ENCODE data around the gene KCNN3. TPM values are rescaled to one million over a fixed set of nuclear protein-coding genes. Genes with fewer than 3 reads are reported as not detected.
A peak's percentile ranks its signal among the peaks of the same experiment; 100 is the strongest.

Gene KCNN3
- total and polyA plus RNA-seq, 2 of the 13 experiments (the other 11 are each of a cell fraction or from before 2014, with no cell fraction given): not detected

GRCh38 chr1:154840269-154841176 is 29.6 kb downstream of the KCNN3 start:
- no peaks in the 10 kb centered on the region for H3K4me1 ChIP-seq (ENCODE audit: insufficient read depth, low read length)
- H3K9me3 ChIP-seq (ENCODE audit: low read length): no peaks in the 10 kb centered on the region
- no peaks in the 10 kb centered on the region for H3K36me3 ChIP-seq (replicated peaks in 1 of 2; ENCODE audit: control insufficient read depth in 1 of 2, insufficient read depth in 2 of 2, low read length in 2 of 2)
- H3K27ac ChIP-seq (ENCODE audit: extremely low read length, insufficient read depth, low read length): no peak overlapping the region
- H4K20me1 ChIP-seq (ENCODE audit: insufficient read depth, low read length): no peaks in the 10 kb centered on the region
- H3K4me2 ChIP-seq (ENCODE audit: low read depth, low read length): no peak overlapping the region
- ChIA-PET CTCF (ENCODE audit: low intra/inter-chr PET ratio, low total read pairs) (no interaction called here), POLR2A (no interaction called here)
- in situ Hi-C loops (cut with HindIII; ENCODE audit: extremely low pct_ligation_motif_present, low pct_unique_long_range_greater_than_20kb) (no loop called here), intact Hi-C loops (cut with micrococcal nuclease; ENCODE audit: unreplicated experiment) (no loop called here)
- TF ChIP-seq ZNF709 (CRISPR knock-in tag; IDR thresholded peaks at IDR 0.05) (no peak), ZNF331 (CRISPR knock-in tag; IDR thresholded peaks at IDR 0.05) (no peak), ZNF292 (CRISPR knock-in tag; IDR thresholded peaks at IDR 0.05; ENCODE audit: borderline replicate concordance, low read depth) (no peak), GABPA (IDR thresholded peaks at IDR 0.05; ENCODE audit: low read depth, low read length) (no peak), GABPA (CRISPR knock-in tag; IDR thresholded peaks at IDR 0.05; ENCODE audit: low read depth) (0 out of 2 replicates have a peak, but pooled peaks have one; percentile 13), RARG (CRISPR knock-in tag; IDR thresholded peaks at IDR 0.05; ENCODE audit: low read depth) (no peak), TCF12 (IDR thresholded peaks at IDR 0.05) (no peak), TCF12 (CRISPR knock-in tag; IDR thresholded peaks at IDR 0.05) (no peak), POGK (CRISPR knock-in tag; conservative IDR thresholded peaks at IDR 0.05) (no peak), ZNF260 (CRISPR knock-in tag; IDR thresholded peaks at IDR 0.05; ENCODE audit: borderline replicate concordance, low read depth) (no peak)
- no peaks in the 10 kb centered on the region for H3K79me2 ChIP-seq (ENCODE audit: insufficient read depth, low read length)
- H2AFZ ChIP-seq (ENCODE audit: low read length): no peak overlapping the region
- FAIRE-seq (no peak), DNase-seq (ENCODE audit: low spot score) (no peak), ATAC-seq (peak; percentile 27; the same call in 2 of the 3 replicates)
- H3K4me3 ChIP-seq (replicated peaks in 1 of 3; ENCODE audit: insufficient read depth in 1 of 3, low read depth in 2 of 3, low read length in 3 of 3): no peak overlapping the region
- 33% methylated on average over 15 of the region's 19 CpGs for WGBS (ENCODE audit: low lambda C conversion rate)
- BruUV-seq (replicated peaks): no TSS peak
- no peak overlapping the region for H3K9ac ChIP-seq (ENCODE audit: insufficient read depth, low read depth, low read length)
- H3K27me3 ChIP-seq (ENCODE audit: control insufficient read depth in 1 of 2, insufficient read depth in 2 of 2, low read length in 2 of 2): peaks cover 15 to 76% of the 10 kb centered on the region in 2 experiments

All from HepG2 (cell line).